GF-D8 (cell line): Measurements from ENCODE around the gene PDCD5.
"Not testable (repeated sequence)": the region's sequence is repeated elsewhere in the genome, so short reads cannot be mapped to it uniquely, and the experiment has no call there.

ENCODE experiments used
- DNase-seq: peaks from one replicate; lab custom pipeline; 2025; lab: John Stamatoyannopoulos, UW

Gene PDCD5

GRCh38 chr19:32580901-32581704, at the start of gene PDCD5:
TSS of gene PDCD5 (plus strand) at chr19:32581190. CDS start at chr19:32581262, 72 bp downstream.
- peak; percentile 85 for DNase-seq

- DNase-seq = no peak
These were observed 48.8 kb upstream of the PDCD5 start for GRCh38 chr19:32532233-32532632.

GRCh38 chr19:32537580-32537979, 43.4 kb upstream of the PDCD5 start:
- no peak for DNase-seq

GRCh38 chr19:32539240-32539916, 41.6 kb upstream of the PDCD5 start:
- DNase-seq = no peak

- DNase-seq = no peak
These were observed 40.4 kb upstream of the PDCD5 start for GRCh38 chr19:32540621-32541020.

- not testable (repeated sequence) for DNase-seq
These were observed 39.6 kb upstream of the PDCD5 start for GRCh38 chr19:32541376-32541775.

- no peak for DNase-seq
These were observed 38.4 kb upstream of the PDCD5 start for GRCh38 chr19:32542477-32543108.

- no peak for DNase-seq
These were observed 37.7 kb upstream of the PDCD5 start for GRCh38 chr19:32543115-32543900.

- DNase-seq = no peak
These were observed 36.1 kb upstream of the PDCD5 start for GRCh38 chr19:32544917-32545316.

GRCh38 chr19:32550666-32551065, 30.3 kb upstream of the PDCD5 start:
- no peak for DNase-seq

- no peak for DNase-seq
These were observed 25.2 kb upstream of the PDCD5 start for GRCh38 chr19:32555786-32556185.

GRCh38 chr19:32558607-32559228, 22.3 kb upstream of the PDCD5 start:
- DNase-seq = no peak

GRCh38 chr19:32563761-32564160, 17.2 kb upstream of the PDCD5 start:
- DNase-seq = no peak

GRCh38 chr19:32566246-32566830, 14.7 kb upstream of the PDCD5 start:
- DNase-seq = no peak

- DNase-seq = no peak
These were observed 13.5 kb upstream of the PDCD5 start for GRCh38 chr19:32567486-32567885.

- peak; percentile 17 for DNase-seq
These were observed 10.8 kb upstream of the PDCD5 start for GRCh38 chr19:32570081-32570785.

GRCh38 chr19:32571471-32572075, 9.4 kb upstream of the PDCD5 start:
- DNase-seq = not testable (repeated sequence)

- not testable (repeated sequence) for DNase-seq
These were observed 8.1 kb upstream of the PDCD5 start for GRCh38 chr19:32572700-32573491.

- DNase-seq = no peak
These were observed 7.5 kb upstream of the PDCD5 start for GRCh38 chr19:32573492-32573794.

GRCh38 chr19:32576790-32577189, 4.2 kb upstream of the PDCD5 start:
- no peak for DNase-seq
